Hepatocyte (in vitro differentiated cells): ENCODE data around the gene ZNF503. TPM values are rescaled to one million over a fixed set of nuclear protein-coding genes. Genes with fewer than 3 reads are reported as not detected.

ENCODE experiments used
- DNase-seq: peaks from one replicate; pipeline ENCODE4 v3.0.0-alpha.2; 2016; ENCODE audit warnings: low spot score
- H2AFZ ChIP-seq: fragments of 200-600 bp; sonication (generic); 2 replicates; pipeline ENCODE4 v1.6.0; 2016; ENCODE audit warnings: antibody characterized with exemption, mild to moderate bottlenecking
- H3K27ac ChIP-seq: fragments of 200-600 bp; sonication (generic); 2 replicates; pipeline ENCODE4 v1.5.1; 2016; ENCODE audit warnings: mild to moderate bottlenecking
- H3K27me3 ChIP-seq: fragments of 200-600 bp; sonication (generic); 2 replicates; pipeline ENCODE4 v1.6.1; 2016
- H3K36me3 ChIP-seq: fragments of 200-600 bp; sonication (generic); replicated peaks from 2 replicates; pipeline ENCODE4 v1.5.1; 2016; ENCODE audit warnings: low read depth; ENCODE audit not compliant: insufficient read depth
- H3K4me1 ChIP-seq: fragments of 200-600 bp; sonication (generic); 2 replicates; pipeline ENCODE4 v1.5.1; 2016; ENCODE audit warnings: mild to moderate bottlenecking, moderate library complexity; ENCODE audit not compliant: insufficient read depth
- H3K4me2 ChIP-seq: fragments of 200-600 bp; sonication (generic); 2 replicates; pipeline ENCODE4 v1.6.0; 2016
- H3K4me3 ChIP-seq: fragments of 200-600 bp; sonication (generic); 2 replicates; pipeline ENCODE4 v1.5.1; 2016; ENCODE audit warnings: mild to moderate bottlenecking
- H3K79me2 ChIP-seq: fragments of 200-600 bp; sonication (generic); 2 replicates; pipeline ENCODE4 v1.6.0; 2017; ENCODE audit warnings: mild to moderate bottlenecking
- H3K9me2 ChIP-seq: fragments of 200-600 bp; sonication (generic); replicated peaks from 2 replicates; pipeline ENCODE4 v1.6.0; 2017; ENCODE audit warnings: mild to moderate bottlenecking; ENCODE audit not compliant: insufficient read depth
- H3K9me3 ChIP-seq: fragments of 200-600 bp; sonication (generic); 2 replicates; pipeline ENCODE4 v1.5.1; 2016; ENCODE audit warnings: low read depth, mild to moderate bottlenecking
- H4K20me1 ChIP-seq: fragments of 200-600 bp; sonication (generic); 2 replicates; pipeline ENCODE4 v1.6.0; 2016; ENCODE audit warnings: mild to moderate bottlenecking; ENCODE audit not compliant: insufficient read depth, poor library complexity, severe bottlenecking
- CTCF ChIP-seq: fragments of 200-600 bp; sonication (generic); IDR thresholded peaks from 2 replicates; pipeline ENCODE4 v1.5.1; 2016; ENCODE audit warnings: antibody characterized with exemption, mild to moderate bottlenecking; ENCODE audit not compliant: poor library complexity
- EZH2 ChIP-seq: fragments of 200-600 bp; sonication (generic); IDR thresholded peaks from 2 replicates; pipeline ENCODE4 v1.6.1; 2016; ENCODE audit warnings: antibody characterized with exemption, mild to moderate bottlenecking, borderline replicate concordance
- EZH2phosphoT487 ChIP-seq: fragments of 200-600 bp; sonication (generic); IDR thresholded peaks from one replicate; pipeline ENCODE4 v1.6.1; 2018; ENCODE audit warnings: antibody characterized with exemption, mild to moderate bottlenecking, low read depth, moderate library complexity; ENCODE audit not compliant: unreplicated experiment, severe bottlenecking
- WGBS: methylation state at CpG from one replicate; pipeline ENCODE4 v1.1.6; 2016; ENCODE audit warnings: low lambda C conversion rate; ENCODE audit errors: missing lambda C conversion rate; 5-methylcytosine and 5-hydroxymethylcytosine counted together
- polyA plus RNA-seq: library from polyadenylated mRNA; unstranded; fragments of >200 nt; fragmentation: Nextera tagmentation; extraction: Ambion mirVana; gene quantifications from 2 replicates; pipeline ENCODE4 v1.2.1, GENCODE V29; 2016
- total RNA-seq: library from RNA; depleted of rRNA; stranded (reverse); fragments of >200 nt; gene quantifications from 2 replicates; pipeline ENCODE4 v1.2.3, GENCODE V29; 2014

The ZNF503 gene
- total and polyA plus RNA-seq, 2 experiments from 2014 or later: 14.1 to 19.6 TPM

- Histone ChIP-seq H3K79me2 (no peaks in the 10 kb centered on the region), H3K27ac (peak overlapping the region; percentile 80), H2AFZ (no peak overlapping the region), H3K4me3 (no peak overlapping the region), H3K9me3 (no peaks in the 10 kb centered on the region), H3K9me2 (no peaks in the 10 kb centered on the region), H3K36me3 (no peaks in the 10 kb centered on the region), H3K27me3 (no peaks in the 10 kb centered on the region), H3K4me2 (peak overlapping the region; percentile 6), H3K4me1 (peaks cover 21% of the 10 kb centered on the region), H4K20me1 (no peaks in the 10 kb centered on the region)
- TF ChIP-seq EZH2 (no peak), CTCF (no peak), EZH2phosphoT487 (no peak)
- DNase-seq: peak; percentile 50
- 83% methylated on average over 6 of the region's 6 CpGs for WGBS
Observed at GRCh38 chr10:75358835-75359421, 42.6 kb downstream of the ZNF503 start.

GRCh38 chr10:75358132-75358531 is 43.4 kb downstream of the ZNF503 start:
- Histone ChIP-seq H3K79me2 (no peaks in the 10 kb centered on the region), H2AFZ (no peak overlapping the region), H3K27me3 (no peaks in the 10 kb centered on the region), H3K4me2 (peak overlapping the region; percentile 6), H3K27ac (peak overlapping the region; percentile 80), H3K4me3 (no peak overlapping the region), H3K36me3 (no peaks in the 10 kb centered on the region), H3K9me3 (no peaks in the 10 kb centered on the region), H3K9me2 (no peaks in the 10 kb centered on the region), H4K20me1 (no peaks in the 10 kb centered on the region), H3K4me1 (peaks cover 21% of the 10 kb centered on the region)
- 63% methylated on average over 5 of the region's 5 CpGs for WGBS
- TF ChIP-seq EZH2phosphoT487: no peak
- TF ChIP-seq EZH2: no peak
- no peak for TF ChIP-seq CTCF
- peak; percentile 56 for DNase-seq

- H3K9me3 ChIP-seq: no peaks in the 10 kb centered on the region
- no peak overlapping the region for H3K4me3 ChIP-seq
- no peak overlapping the region for H3K4me2 ChIP-seq
- DNase-seq: no peak
- TF ChIP-seq EZH2phosphoT487: no peak
- no peak for TF ChIP-seq EZH2
- no peak for TF ChIP-seq CTCF
- no peaks in the 10 kb centered on the region for H4K20me1 ChIP-seq
- H3K4me1 ChIP-seq: peaks cover 21% of the 10 kb centered on the region
- no peak overlapping the region for H2AFZ ChIP-seq
- H3K27ac ChIP-seq: peak overlapping the region; percentile 34
- no peaks in the 10 kb centered on the region for H3K27me3 ChIP-seq
- no peaks in the 10 kb centered on the region for H3K79me2 ChIP-seq
- WGBS: over 99% methylated on average over 4 of the region's 4 CpGs
- H3K36me3 ChIP-seq: no peaks in the 10 kb centered on the region
- no peaks in the 10 kb centered on the region for H3K9me2 ChIP-seq
Observed at GRCh38 chr10:75357500-75357899, 44.1 kb downstream of the ZNF503 start.
